Stimulated activated CD4-positive, alpha-beta T cell treated with anti-CD3 and anti-CD28 coated beads, Interleukin-4, amount 100 ng/mL, for 48 hours (primary cell): ENCODE measurements around the gene ACBD6.

ENCODE experiments used
- DNase-seq, 2 donors: peaks; one replicate each; pipeline ENCODE4 v3.0.0-alpha.2; 2020; ENCODE audit warnings: low read depth in 2 of 2

ACBD6 gene

DNA sequence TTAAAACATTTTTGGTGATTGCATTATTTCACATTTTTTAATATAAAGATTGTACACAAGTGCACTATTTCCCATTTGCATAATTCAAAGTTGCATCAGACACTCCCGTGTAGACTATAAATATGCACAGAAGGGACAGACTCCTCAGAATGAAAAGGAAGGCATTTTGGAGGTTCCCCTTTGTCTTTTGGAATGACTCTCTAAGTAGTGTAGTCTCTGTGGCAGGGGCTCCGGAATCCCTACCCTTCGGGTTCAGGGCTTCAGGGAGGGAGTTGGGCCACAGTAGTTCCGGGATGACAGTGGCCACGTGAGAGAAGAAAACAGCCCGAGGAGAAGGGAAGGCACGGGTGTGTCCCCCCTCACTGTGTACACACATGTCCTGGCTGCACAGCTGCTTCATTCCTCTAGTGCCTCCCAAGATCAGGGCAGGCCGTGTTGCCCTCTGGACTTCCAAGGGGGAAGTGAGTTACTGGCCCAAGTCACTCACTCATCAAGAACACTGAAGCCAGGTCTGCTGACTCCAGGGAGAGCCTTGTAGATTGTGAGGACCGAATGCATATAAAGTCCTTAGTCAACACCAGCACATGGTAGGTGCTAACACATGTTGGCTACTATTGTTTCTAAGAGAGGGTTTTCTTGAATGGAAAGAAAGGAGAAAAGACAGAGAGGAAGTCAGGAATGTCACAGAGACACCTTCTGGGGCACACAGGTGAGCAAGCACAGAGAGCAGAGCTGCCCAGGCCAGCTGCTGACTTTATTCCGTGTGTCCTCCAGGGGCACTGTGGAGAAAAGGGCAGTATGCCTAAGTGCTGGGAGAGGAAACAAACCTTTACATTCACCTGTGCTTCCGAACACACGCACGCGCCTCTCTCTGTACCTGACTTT lies 232.5 kb downstream of the ACBD6 start:
- DNase-seq = no peak

GRCh38 chr1:180268556-180269075 lies 233.8 kb downstream of the ACBD6 start:
- DNase-seq = no peak

- DNase-seq = no peak
These were observed 234.4 kb downstream of the ACBD6 start for GRCh38 chr1:180267761-180268555.

DNA sequence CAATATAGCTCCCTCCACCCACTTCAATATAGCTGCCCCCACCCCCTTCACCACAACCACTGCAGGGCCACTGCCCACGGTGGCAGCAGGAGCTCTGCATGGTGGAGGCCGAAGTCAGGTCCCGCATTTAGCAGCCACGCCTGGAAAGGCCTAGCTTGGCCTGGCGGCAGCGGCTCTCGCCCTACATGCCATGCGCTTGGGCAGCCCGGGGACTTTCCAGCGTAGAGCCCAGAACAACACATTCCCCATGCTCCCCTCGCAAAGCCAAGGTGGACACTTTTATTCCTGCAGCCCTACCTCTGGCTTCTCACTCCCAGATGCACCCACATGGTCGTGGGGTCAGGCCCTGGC lies 235.2 kb downstream of the ACBD6 start:
- DNase-seq = no peak

DNA sequence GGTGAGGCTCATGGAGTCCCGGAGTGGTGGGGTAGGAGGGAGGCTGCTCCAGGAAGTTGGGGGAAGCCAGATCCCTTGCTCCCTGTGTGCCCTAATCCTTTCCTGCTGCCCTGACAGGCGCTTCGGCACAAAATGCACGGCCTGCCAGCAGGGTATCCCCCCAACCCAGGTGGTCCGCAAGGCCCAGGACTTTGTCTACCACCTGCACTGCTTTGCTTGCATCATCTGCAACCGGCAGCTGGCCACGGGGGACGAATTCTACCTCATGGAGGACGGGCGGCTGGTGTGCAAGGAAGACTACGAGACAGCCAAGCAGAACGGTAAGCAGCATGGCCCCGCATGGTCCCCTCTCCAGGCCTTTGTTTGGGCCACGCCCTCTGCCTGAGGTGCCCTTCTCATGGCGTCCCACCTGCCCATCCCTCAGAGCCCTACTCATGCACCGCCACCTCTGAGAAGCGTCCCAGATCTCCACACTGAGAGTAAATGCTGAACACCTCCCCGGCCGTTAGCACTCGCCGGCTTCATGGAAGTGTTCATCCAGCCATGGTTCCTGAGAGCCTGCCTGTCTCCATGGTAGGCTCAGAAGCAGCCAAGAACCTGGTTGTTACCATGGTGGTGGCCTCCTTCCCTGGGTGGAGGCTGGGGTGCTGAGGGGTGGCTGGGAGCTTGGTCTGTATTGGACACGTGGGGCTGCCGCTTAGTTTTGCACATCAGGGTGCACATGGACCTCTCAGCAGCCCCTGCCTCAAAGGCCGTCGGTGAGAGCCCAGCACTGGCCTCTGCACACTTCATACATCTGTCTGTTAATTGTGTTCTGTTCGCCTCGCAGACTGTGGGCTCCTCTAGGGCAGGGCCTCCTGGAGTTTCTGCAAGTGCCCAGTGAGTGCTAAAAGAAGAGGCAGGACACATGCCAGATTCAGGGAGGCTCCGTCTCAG lies 235.8 kb downstream of the ACBD6 start:
- no peak for DNase-seq

DNA sequence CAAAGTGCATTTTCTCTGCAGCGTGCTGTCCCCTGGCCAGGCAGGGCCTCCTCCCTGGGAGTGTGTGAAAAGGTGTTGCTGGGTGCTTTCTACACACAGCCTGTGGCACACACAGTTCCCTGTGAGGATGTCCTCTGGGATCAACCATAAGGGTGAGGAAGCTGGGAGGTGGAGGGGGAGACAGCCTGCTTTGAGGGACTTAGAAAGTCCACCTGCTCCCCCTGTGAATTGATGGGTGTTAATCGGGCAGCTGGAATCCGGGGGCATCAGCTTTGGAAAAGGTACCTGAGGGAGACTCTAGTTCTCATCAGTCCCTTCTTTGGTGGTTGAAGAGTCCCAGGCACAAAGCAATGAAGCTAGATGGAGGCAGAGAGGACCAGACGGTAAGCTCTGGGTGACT lies 236.5 kb downstream of the ACBD6 start:
- no peak for DNase-seq

DNA sequence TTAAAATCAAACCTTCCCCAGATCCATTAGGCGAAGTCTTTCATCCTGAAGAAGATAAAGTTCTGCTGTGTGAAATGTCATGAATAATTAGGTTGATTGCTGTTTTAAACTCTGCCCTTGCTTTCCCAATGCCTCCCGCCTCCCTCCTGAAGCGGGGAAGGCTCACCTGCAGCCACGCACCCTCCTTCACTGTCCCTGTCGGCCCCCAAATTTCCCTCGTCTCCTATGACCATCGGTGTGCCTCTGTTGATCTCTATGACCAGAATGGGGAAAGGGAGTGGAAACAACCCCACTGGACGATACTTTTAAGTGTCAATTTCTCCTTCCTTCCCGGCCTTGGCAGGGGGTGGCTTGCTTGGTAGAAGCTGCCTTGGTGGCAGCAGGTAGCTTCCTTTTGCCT lies 237.2 kb downstream of the ACBD6 start:
- DNase-seq = no peak

DNA sequence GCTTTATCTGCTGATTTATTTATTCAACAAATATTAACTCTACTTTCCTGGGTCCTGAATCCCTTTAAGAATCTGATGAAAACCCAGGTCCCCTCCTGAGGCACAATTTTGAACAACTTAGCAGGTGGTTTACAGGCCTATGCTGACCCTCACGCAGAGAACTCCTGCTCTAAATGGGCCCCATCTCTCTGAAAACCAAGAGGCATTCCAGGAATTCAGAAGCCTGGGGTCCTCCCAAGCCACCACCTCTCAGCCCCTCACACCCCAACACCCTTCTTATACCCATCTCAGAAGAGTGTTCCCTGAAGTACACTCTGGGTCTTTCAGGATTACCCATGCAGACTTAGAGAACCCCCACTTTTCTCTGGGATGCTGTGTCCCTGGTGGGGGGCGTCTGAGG lies 237.8 kb downstream of the ACBD6 start:
- DNase-seq = no peak

- DNase-seq = no peak
These were observed 239.5 kb downstream of the ACBD6 start for GRCh38 chr1:180262628-180263488.

GRCh38 chr1:180261524-180262155 lies 240.7 kb downstream of the ACBD6 start:
- DNase-seq = no peak

DNA sequence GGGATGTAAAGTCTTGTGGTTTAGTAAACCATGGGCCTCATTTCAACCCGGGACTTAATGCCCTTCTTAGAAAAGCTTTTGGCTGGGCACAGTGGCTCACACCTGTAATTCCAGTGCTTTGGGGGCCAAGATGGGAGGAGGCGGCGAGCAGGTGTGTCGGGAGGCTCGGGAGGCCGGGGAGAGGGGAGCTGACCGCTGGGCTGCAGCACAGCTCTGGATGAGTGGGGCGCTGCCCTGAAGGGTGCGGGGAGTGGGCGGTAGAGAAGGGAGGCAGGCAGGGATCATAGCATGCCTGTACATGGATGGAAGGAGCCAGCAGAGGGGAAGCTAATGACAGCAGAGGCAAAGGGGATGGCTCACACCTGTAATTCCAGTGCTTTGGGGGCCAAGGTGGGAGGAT lies 241.3 kb downstream of the ACBD6 start:
- DNase-seq = no peak

DNA sequence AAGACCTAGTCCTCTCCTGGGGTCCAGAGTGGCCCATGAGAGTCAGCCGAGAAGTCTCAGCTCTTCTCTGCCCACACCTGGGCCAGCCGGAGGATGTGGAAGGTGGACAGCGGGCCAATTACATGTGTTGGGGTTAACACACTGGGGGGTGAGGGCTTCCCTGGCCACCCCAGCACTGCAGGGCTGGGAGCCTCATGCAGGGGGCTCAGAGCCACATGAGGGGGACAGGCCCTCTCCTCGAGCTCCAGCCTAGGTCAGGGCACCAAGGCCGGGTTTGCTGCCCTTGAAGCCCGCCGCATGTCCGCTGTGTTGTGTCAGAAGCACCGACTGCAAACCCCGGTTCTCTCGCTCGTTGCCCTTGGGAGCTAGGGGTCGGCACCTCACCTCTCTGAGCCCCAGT lies 241.8 kb downstream of the ACBD6 start:
- no peak for DNase-seq

DNA sequence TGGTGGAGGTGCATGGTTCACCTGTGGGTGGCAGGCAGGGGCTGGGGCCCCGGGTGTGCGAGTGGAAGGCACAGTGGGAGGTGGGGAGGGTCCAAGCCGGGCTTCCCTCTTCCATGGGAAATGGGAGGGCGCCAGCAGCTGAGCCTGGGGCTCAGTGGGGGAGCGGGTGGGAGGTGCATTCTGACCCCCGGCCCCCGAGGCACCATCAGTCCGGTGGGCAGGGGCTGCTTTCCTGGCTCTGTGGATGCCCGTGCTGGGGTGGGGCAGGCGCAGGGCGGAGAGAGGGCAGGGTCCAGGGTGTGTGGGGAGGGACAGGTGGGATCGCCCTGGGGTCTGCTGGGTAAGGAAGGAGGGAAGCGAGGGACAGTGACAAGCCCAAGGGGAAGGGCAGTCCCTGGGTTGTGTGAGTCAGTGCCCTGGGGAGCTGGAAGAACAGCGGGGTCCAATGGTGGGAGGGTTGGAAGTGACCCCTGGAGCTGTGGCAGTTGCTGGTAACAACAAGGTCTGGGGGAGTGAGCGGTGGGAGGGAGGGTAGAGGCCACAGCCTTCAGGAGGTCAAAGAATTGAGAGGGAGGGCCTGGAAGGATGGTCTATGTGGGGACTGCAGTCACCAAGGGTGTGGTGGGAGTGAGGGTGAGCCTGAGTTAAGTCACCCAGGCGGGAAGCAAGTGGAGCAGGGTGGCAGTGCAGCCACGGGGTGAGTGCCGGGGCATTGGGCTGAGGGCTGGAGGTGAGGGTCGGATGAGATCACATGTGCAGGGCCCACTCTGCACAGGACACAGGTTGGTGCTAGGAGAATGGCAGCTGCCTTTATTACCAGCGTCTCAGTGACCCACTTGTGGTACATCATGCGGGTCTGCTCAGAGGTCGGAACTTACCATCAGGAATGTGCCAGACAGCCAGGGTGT lies 242.7 kb downstream of the ACBD6 start:
- no peak for DNase-seq

- no peak for DNase-seq
These were observed 243.4 kb downstream of the ACBD6 start for GRCh38 chr1:180258935-180259334.

- no peak for DNase-seq
These were observed 244.1 kb downstream of the ACBD6 start for GRCh38 chr1:180258290-180258689.

- DNase-seq = no peak
These were observed 244.9 kb downstream of the ACBD6 start for GRCh38 chr1:180257486-180257885.

GRCh38 chr1:180257028-180257386 lies 245.4 kb downstream of the ACBD6 start:
- DNase-seq = no peak

GRCh38 chr1:180256341-180257027 lies 245.9 kb downstream of the ACBD6 start:
- no peak for DNase-seq
